MM.1S (cell line): ENCODE measurements around the gene SGPL1.

Source experiments
- EZH2 ChIP-seq: fragments of 300-600 bp; sonication (generic); optimal IDR thresholded peaks from 2 replicates; pipeline ENCODE3; 2017; ENCODE audit warnings: low read depth, mild to moderate bottlenecking, antibody characterized with exemption, low read length, mixed read lengths
- TF ChIP-seq, protein P1 (sequence below): fragments of 300-600 bp; sonication (generic); IDR thresholded peaks from 2 replicates; pipeline ENCODE4 v1.5.1; 2016; ENCODE audit warnings: antibody characterized with exemption, low read length, mixed read lengths

DNA sequence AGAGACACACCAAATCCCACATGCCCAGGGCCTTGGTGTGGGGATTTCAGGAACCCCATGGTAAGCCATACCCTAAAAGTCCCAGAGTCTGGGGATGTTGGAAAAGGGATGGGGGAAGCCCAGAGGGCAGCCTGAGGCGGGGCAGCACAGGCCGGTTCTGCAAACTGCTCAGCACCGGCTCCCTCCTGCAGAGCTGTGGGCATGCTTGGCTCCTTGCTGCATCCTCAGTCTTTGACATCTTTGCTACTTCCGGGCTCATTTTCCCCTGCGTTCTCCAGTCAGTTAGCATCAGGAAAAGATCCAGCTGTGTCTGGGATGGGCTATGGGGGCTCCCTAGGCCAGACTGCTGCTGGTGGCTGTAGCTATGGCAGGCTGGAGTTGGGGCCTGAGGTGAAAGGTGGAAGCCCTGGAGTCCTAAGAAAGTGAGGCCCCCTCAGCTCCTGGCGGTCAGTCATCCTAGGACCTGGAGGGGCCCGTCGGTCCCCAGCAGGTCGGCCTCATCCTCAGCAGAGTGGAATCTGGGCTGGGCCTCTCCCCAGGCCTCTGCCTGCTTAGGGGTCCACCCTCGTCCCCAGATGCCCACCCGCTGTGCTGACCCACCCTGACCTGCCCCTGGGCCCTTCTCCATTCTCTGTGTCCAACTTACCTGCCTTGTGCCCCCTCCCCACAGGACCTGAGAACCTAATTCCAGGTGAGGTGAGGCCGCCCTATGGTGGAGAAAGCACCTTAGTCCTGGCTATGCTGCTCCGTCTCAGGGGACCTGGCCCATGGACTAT is 39.9 kb upstream of the SGPL1 start:
- TF ChIP-seq, protein P1, sequence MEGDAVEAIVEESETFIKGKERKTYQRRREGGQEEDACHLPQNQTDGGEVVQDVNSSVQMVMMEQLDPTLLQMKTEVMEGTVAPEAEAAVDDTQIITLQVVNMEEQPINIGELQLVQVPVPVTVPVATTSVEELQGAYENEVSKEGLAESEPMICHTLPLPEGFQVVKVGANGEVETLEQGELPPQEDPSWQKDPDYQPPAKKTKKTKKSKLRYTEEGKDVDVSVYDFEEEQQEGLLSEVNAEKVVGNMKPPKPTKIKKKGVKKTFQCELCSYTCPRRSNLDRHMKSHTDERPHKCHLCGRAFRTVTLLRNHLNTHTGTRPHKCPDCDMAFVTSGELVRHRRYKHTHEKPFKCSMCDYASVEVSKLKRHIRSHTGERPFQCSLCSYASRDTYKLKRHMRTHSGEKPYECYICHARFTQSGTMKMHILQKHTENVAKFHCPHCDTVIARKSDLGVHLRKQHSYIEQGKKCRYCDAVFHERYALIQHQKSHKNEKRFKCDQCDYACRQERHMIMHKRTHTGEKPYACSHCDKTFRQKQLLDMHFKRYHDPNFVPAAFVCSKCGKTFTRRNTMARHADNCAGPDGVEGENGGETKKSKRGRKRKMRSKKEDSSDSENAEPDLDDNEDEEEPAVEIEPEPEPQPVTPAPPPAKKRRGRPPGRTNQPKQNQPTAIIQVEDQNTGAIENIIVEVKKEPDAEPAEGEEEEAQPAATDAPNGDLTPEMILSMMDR: no peak
- TF ChIP-seq EZH2: no peak
